GM18505 (cell line): Measurements from ENCODE around the gene SLCO2B1.

Experiments
- ATAC-seq: cut with Tn5 transposase; IDR thresholded peaks from one replicate; pipeline ENCODE4 v1.9.1; 2021; ENCODE audit not compliant: unreplicated experiment
- POLR2A ChIP-seq: IDR thresholded peaks from 4 replicates; pipeline ENCODE4 v1.6.1; 2011; ENCODE audit warnings: borderline replicate concordance; ENCODE audit not compliant: insufficient read depth, insufficient read length; ENCODE audit errors: extremely low read depth

The SLCO2B1 gene

GRCh38 chr11:75212411-75212810 lies 61.5 kb downstream of the SLCO2B1 start:
- ATAC-seq, result no peak
- no peak for TF ChIP-seq POLR2A

- no peak for TF ChIP-seq POLR2A
- no peak for ATAC-seq
Measured at GRCh38 chr11:75214411-75214821, 63.5 kb downstream of the SLCO2B1 start.

GRCh38 chr11:75214843-75215242 lies 63.9 kb downstream of the SLCO2B1 start:
- no peak for ATAC-seq
- no peak for TF ChIP-seq POLR2A

- ATAC-seq, result no peak
Measured at GRCh38 chr11:75219869-75220268, 69.0 kb downstream of the SLCO2B1 start.

GRCh38 chr11:75223954-75224643 lies 73.2 kb downstream of the SLCO2B1 start:
- no peak for TF ChIP-seq POLR2A
- no peak for ATAC-seq

More at GRCh38 chr11:75219869-75220268, 69.0 kb downstream of the SLCO2B1 start:
- no peak for TF ChIP-seq POLR2A

GRCh38 chr11:75225794-75226193 lies 74.9 kb downstream of the SLCO2B1 start:
- no peak for ATAC-seq
- TF ChIP-seq POLR2A, result no peak

DNA sequence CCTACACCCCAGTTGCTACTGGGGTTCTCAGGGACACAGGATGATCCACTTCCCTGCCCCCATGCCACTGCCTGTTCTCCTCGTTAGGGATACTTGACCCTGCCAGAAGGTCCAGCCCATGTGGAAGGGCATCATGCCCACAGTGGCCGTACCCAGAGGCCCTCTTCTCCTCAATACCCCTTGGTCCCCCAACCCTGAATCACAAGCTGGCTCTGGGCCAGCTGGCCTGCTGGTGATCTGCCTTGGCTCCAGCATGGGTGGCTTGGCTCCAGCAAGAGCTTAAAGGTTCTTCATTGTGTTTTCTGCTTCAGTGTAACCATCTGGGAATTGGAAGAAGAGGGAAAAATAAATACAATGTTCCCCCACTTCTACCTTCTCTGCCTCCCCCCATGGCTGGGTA lies 78.6 kb downstream of the SLCO2B1 start:
- TF ChIP-seq POLR2A, result no peak
- ATAC-seq, result no peak

DNA sequence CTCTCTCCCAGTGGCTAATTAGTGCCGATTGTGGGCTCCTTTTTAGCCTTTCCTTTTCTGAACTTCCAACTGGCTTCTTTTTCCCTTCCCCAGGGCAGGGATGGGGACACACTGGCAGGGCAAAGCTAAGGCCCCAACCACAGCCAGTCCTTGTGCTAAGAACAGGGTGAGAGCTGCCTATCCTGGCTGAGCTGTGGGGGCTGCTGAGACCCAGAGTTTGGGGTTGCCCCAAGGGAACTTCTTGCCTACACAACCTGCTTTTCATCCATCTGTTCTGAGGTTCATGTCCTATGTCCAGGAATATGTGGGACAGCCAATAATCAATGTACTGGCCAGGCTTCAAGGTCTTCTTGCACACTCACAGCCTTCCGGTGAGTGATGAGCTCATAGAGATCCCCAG lies 79.7 kb downstream of the SLCO2B1 start:
- no peak for TF ChIP-seq POLR2A
- ATAC-seq, result no peak

GRCh38 chr11:75233754-75234172 lies 82.9 kb downstream of the SLCO2B1 start:
- no peak for ATAC-seq
- no peak for TF ChIP-seq POLR2A

- TF ChIP-seq POLR2A, result no peak
- no peak for ATAC-seq
Measured at GRCh38 chr11:75236062-75236461, 85.2 kb downstream of the SLCO2B1 start.

DNA sequence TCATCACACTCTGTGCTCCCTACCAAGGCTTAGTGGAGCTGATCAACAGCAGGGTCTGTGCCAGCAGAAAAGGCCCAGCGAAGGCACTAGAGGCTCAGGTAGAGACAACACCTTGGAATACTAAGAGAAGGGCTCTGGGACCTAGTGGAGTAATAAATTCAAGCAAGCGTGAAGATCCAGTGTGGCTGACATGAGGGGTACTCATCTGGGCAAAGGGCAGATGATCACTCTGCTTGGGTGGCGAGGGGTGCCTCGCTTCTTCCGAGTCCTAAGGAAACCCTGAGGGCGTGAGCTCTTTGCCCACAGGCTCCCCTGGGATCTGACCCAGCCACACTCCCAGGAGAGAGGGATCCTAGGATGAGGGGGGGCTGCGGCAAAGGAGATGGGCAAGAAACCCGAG lies 86.1 kb downstream of the SLCO2B1 start:
- no peak for ATAC-seq
- TF ChIP-seq POLR2A, result no peak

DNA sequence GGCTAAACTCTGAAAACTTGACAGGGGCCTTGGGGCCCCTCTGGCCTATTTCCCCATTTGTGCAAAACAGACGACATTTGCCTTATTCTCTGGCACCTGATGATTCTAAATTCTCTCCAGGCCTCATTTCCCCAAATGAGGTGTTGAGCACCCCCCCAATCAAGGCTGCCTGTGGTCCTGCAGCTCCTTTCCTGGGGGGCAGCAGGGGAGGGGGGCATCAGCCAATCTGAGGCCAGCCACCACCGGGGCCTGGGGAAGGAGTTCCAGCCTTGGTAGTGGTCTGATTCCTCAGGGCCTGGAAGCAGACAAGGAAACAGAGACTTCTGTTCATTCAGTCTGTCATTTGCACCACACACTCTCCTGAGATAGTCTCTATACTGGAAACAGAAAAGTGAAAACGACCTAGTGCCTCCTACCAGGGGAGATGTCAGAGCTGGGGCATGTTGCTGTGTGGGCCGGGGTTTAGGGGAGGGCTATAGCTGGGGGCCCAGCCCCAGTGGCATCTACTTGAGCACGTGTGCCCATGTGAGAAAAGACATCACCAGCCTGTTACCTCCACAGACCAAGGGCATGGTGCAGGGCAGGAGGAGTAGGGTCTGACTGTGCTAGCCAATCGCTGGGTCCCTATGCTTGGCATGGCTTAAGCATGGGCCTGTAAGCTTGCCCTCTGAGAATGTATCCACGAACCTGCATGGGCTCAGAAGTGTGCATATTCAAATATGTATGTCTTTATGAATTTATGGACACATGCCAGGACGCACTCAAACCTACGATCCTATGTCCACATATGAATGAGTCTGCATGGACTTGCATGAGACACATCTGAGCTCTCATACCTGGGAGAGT lies 87.9 kb downstream of the SLCO2B1 start:
- no peak for ATAC-seq
- TF ChIP-seq POLR2A, result no peak

- ATAC-seq, result no peak
- TF ChIP-seq POLR2A, result no peak
Measured at GRCh38 chr11:75239531-75240290, 88.8 kb downstream of the SLCO2B1 start.
